Mesenchymal stem cell (in vitro differentiated cells and primary cell): ENCODE data around the gene DCDC1.

Source experiments
- DNase-seq: peaks from one replicate; pipeline ENCODE4 v3.0.0-alpha.2; 2013
- H2AFZ ChIP-seq: one replicate; pipeline ENCODE4 v1.6.1; 2013; ENCODE audit warnings: low read depth, mild to moderate bottlenecking, control low read depth, inconsistent platforms, low read length, moderate library complexity
- H2AK5ac ChIP-seq: 2 replicates; pipeline ENCODE4 v1.6.1; 2013; ENCODE audit warnings: low read length, moderate library complexity, mild to moderate bottlenecking, inconsistent platforms; ENCODE audit not compliant: severe bottlenecking
- H2BK120ac ChIP-seq: one replicate; pipeline ENCODE4 v1.6.1; 2013; ENCODE audit warnings: low read depth, mild to moderate bottlenecking, inconsistent platforms, low read length, moderate library complexity
- H2BK12ac ChIP-seq, 2 experiments: one replicate each; pipeline ENCODE4 v1.6.1; 2013; ENCODE audit warnings: inconsistent platforms in 2 of 2, low read length in 2 of 2, mild to moderate bottlenecking in 2 of 2, moderate library complexity in 2 of 2, control low read depth in 1 of 2
- H2BK15ac ChIP-seq: one replicate; pipeline ENCODE4 v1.6.1; 2013; ENCODE audit warnings: mild to moderate bottlenecking, low read depth, inconsistent platforms; ENCODE audit not compliant: poor library complexity, severe bottlenecking
- H2BK5ac ChIP-seq: 2 replicates; pipeline ENCODE4 v1.6.1; 2013; ENCODE audit warnings: low read depth, mild to moderate bottlenecking, low read length, control low read depth, inconsistent platforms; ENCODE audit not compliant: poor library complexity, severe bottlenecking
- H3K14ac ChIP-seq, 2 experiments: one replicate each; pipeline ENCODE4 v1.6.1; 2013; ENCODE audit warnings: inconsistent platforms in 2 of 2, low read length in 2 of 2, control low read depth in 1 of 2, mild to moderate bottlenecking in 1 of 2, moderate library complexity in 1 of 2
- H3K18ac ChIP-seq, 2 experiments: one replicate each; pipeline ENCODE4 v1.6.1; 2013; ENCODE audit warnings: inconsistent platforms in 2 of 2, low read length in 2 of 2, control low read depth in 1 of 2, low read depth in 1 of 2, mild to moderate bottlenecking in 1 of 2
- H3K23ac ChIP-seq, 2 experiments: one replicate each; pipeline ENCODE4 v1.6.1; 2013; ENCODE audit warnings: inconsistent platforms in 2 of 2, low read length in 2 of 2, mild to moderate bottlenecking in 2 of 2, moderate library complexity in 2 of 2, control low read depth in 1 of 2
- H3K27ac ChIP-seq: 2 replicates; pipeline ENCODE4 v1.5.1; 2013; ENCODE audit warnings: mild to moderate bottlenecking, moderate library complexity, low read length, control low read depth, inconsistent platforms; ENCODE audit not compliant: poor library complexity, severe bottlenecking
- H3K27me3 ChIP-seq, 2 experiments: 2 replicates each; pipeline versions ENCODE4 v1.6.1 to v1.7.0; 2013; ENCODE audit warnings: low read length in 2 of 2, mild to moderate bottlenecking in 2 of 2, moderate library complexity in 2 of 2, control low read depth in 1 of 2, inconsistent platforms in 1 of 2; ENCODE audit not compliant: control insufficient read depth in 1 of 2, insufficient read depth in 1 of 2
- H3K36me3 ChIP-seq, 2 experiments: 2 replicates each; pipeline versions ENCODE4 v1.6.1 to v1.7.0; 2013; ENCODE audit warnings: low read length in 2 of 2, control low read depth in 1 of 2, inconsistent platforms in 1 of 2, low read depth in 1 of 2, mild to moderate bottlenecking in 1 of 2; ENCODE audit not compliant: insufficient read depth in 2 of 2, control insufficient read depth in 1 of 2
- H3K4ac ChIP-seq, 2 experiments: one replicate each; pipeline ENCODE4 v1.6.1; 2013; ENCODE audit warnings: inconsistent platforms in 2 of 2, low read length in 2 of 2, mild to moderate bottlenecking in 2 of 2, moderate library complexity in 2 of 2, control low read depth in 1 of 2, low read depth in 1 of 2
- H3K4me1 ChIP-seq: 2 replicates; pipeline ENCODE4 v1.6.1; 2013; ENCODE audit warnings: low read depth, low read length, control low read depth; ENCODE audit not compliant: control insufficient read depth, insufficient read depth
- H3K4me2 ChIP-seq: 2 replicates; pipeline ENCODE4 v1.6.1; 2013; ENCODE audit warnings: low read length, mild to moderate bottlenecking, inconsistent platforms; ENCODE audit not compliant: poor library complexity, severe bottlenecking
- H3K4me3 ChIP-seq, 2 experiments: 2 replicates each; pipeline versions ENCODE4 v1.5.1 to v1.7.0; 2013; ENCODE audit warnings: low read length in 2 of 2, mild to moderate bottlenecking in 2 of 2, control low read depth in 1 of 2, low read depth in 1 of 2; ENCODE audit not compliant: insufficient read depth in 1 of 2
- H3K79me1 ChIP-seq: replicated peaks from 2 replicates; pipeline ENCODE4 v1.6.1; 2013; ENCODE audit warnings: mild to moderate bottlenecking, control low read depth, low read length, inconsistent platforms; ENCODE audit not compliant: poor library complexity, severe bottlenecking
- H3K9ac ChIP-seq: 2 replicates; pipeline ENCODE4 v1.7.0; 2013; ENCODE audit warnings: mild to moderate bottlenecking, low read length, moderate library complexity
- H3K9me3 ChIP-seq: 2 replicates; pipeline ENCODE4 v1.7.0; 2013; ENCODE audit warnings: mild to moderate bottlenecking, low read length; ENCODE audit not compliant: control insufficient read depth
- H4K8ac ChIP-seq: one replicate; pipeline ENCODE4 v1.6.1; 2013; ENCODE audit warnings: inconsistent platforms, mild to moderate bottlenecking, low read length, moderate library complexity
- H4K91ac ChIP-seq: one replicate; pipeline ENCODE4 v1.6.1; 2013; ENCODE audit warnings: mild to moderate bottlenecking, low read length, inconsistent platforms
- WGBS: methylation state at CpG from one replicate; pipeline ENCODE4 v1.1.7; 2013; ENCODE audit warnings: mixed read lengths; 5-methylcytosine and 5-hydroxymethylcytosine counted together

The DCDC1 gene

GRCh38 chr11:31110830-31111229, 258.7 kb downstream of the DCDC1 start:
- Histone ChIP-seq H3K9ac (no peak overlapping the region), H3K36me3 (no peaks in the 10 kb centered on the region), H3K4me3 (no peak overlapping the region), H3K4me2 (no peak overlapping the region), H3K4ac (no peak overlapping the region), H2AFZ (no peak overlapping the region), H3K23ac (no peak overlapping the region), H2BK120ac (no peak overlapping the region), H2AK5ac (no peak overlapping the region), H4K91ac (no peak overlapping the region), H2BK15ac (no peak overlapping the region), H3K27ac (no peak overlapping the region), H3K9me3 (no peaks in the 10 kb centered on the region), H4K8ac (no peak overlapping the region), H2BK12ac (no peak overlapping the region), H3K79me1 (no peaks in the 10 kb centered on the region), H2BK5ac (no peak overlapping the region), H3K18ac (no peak overlapping the region), H3K4me1 (no peaks in the 10 kb centered on the region), H3K14ac (no peak overlapping the region), H3K27me3 (no peaks in the 10 kb centered on the region)
- 69% methylated on average over 3 of the region's 4 CpGs for WGBS
- DNase-seq, result no peak

- no peak overlapping the region for H3K18ac ChIP-seq
- no peak overlapping the region for H2AK5ac ChIP-seq
- H3K4ac ChIP-seq, result no peak overlapping the region
- no peak overlapping the region for H2BK15ac ChIP-seq
- H2BK5ac ChIP-seq, result no peak overlapping the region
- H3K27ac ChIP-seq, result no peak overlapping the region
- H3K9me3 ChIP-seq, result no peaks in the 10 kb centered on the region
- 44% methylated on average over 1 of the region's 3 CpGs for WGBS
- no peak overlapping the region for H3K4me2 ChIP-seq
- H2BK12ac ChIP-seq, result no peak overlapping the region
- no peaks in the 10 kb centered on the region for H3K4me1 ChIP-seq
- no peak overlapping the region for H2AFZ ChIP-seq
- H4K91ac ChIP-seq, result no peak overlapping the region
- H4K8ac ChIP-seq, result no peak overlapping the region
- H3K4me3 ChIP-seq, result no peak overlapping the region
- no peaks in the 10 kb centered on the region for H3K36me3 ChIP-seq
- no peak for DNase-seq
- H3K79me1 ChIP-seq, result no peaks in the 10 kb centered on the region
- no peak overlapping the region for H3K14ac ChIP-seq
- H2BK120ac ChIP-seq, result no peak overlapping the region
- no peak overlapping the region for H3K23ac ChIP-seq
- no peaks in the 10 kb centered on the region for H3K27me3 ChIP-seq
- no peak overlapping the region for H3K9ac ChIP-seq
Measured at GRCh38 chr11:31109446-31109845, 260.1 kb downstream of the DCDC1 start.

GRCh38 chr11:31107649-31108048, 261.9 kb downstream of the DCDC1 start:
- no peak overlapping the region for H3K18ac ChIP-seq
- no peak overlapping the region for H2AK5ac ChIP-seq
- no peak overlapping the region for H2BK120ac ChIP-seq
- no peaks in the 10 kb centered on the region for H3K9me3 ChIP-seq
- H3K9ac ChIP-seq, result no peak overlapping the region
- no peak overlapping the region for H3K4ac ChIP-seq
- H3K36me3 ChIP-seq, result no peaks in the 10 kb centered on the region
- no peaks in the 10 kb centered on the region for H3K79me1 ChIP-seq
- H4K91ac ChIP-seq, result no peak overlapping the region
- no peaks in the 10 kb centered on the region for H3K4me1 ChIP-seq
- H2AFZ ChIP-seq, result no peak overlapping the region
- no peak overlapping the region for H4K8ac ChIP-seq
- H3K27ac ChIP-seq, result no peak overlapping the region
- DNase-seq, result no peak
- no peak overlapping the region for H2BK5ac ChIP-seq
- 40% methylated on average over 1 of the region's 2 CpGs for WGBS
- H2BK15ac ChIP-seq, result no peak overlapping the region
- no peak overlapping the region for H2BK12ac ChIP-seq
- H3K23ac ChIP-seq, result no peak overlapping the region
- no peak overlapping the region for H3K14ac ChIP-seq
- H3K27me3 ChIP-seq, result no peaks in the 10 kb centered on the region
- no peak overlapping the region for H3K4me2 ChIP-seq
- H3K4me3 ChIP-seq, result no peak overlapping the region

GRCh38 chr11:31106968-31107576, 262.5 kb downstream of the DCDC1 start:
- no peak overlapping the region for H4K8ac ChIP-seq

More at GRCh38 chr11:31106968-31107576, 262.5 kb downstream of the DCDC1 start:
- no peaks in the 10 kb centered on the region for H3K79me1 ChIP-seq
- no peaks in the 10 kb centered on the region for H3K4me1 ChIP-seq
- H3K23ac ChIP-seq, result no peak overlapping the region
- no peaks in the 10 kb centered on the region for H3K9me3 ChIP-seq
- H2AFZ ChIP-seq, result no peak overlapping the region
- no peak overlapping the region for H2BK5ac ChIP-seq
- H3K14ac ChIP-seq, result no peak overlapping the region
- no peak overlapping the region for H4K91ac ChIP-seq
- H3K4me2 ChIP-seq, result no peak overlapping the region
- no peak overlapping the region for H2BK12ac ChIP-seq
- no peak overlapping the region for H2BK120ac ChIP-seq
- peak; percentile 25 for DNase-seq
- no peaks in the 10 kb centered on the region for H3K36me3 ChIP-seq
- H2AK5ac ChIP-seq, result no peak overlapping the region
- no peak overlapping the region for H3K18ac ChIP-seq
- no peak overlapping the region for H3K9ac ChIP-seq
- no peak overlapping the region for H3K27ac ChIP-seq
- no peaks in the 10 kb centered on the region for H3K27me3 ChIP-seq
- H3K4ac ChIP-seq, result no peak overlapping the region
- 17% methylated on average over 5 of the region's 5 CpGs for WGBS
- no peak overlapping the region for H2BK15ac ChIP-seq
- no peak overlapping the region for H3K4me3 ChIP-seq
